HG03432 (cell line): ENCODE measurements around the gene FAM78B.

Experiments used
- ATAC-seq: cut with Tn5 transposase; IDR thresholded peaks from one replicate; pipeline ENCODE4 v1.9.1; 2021; ENCODE audit warnings: mild to moderate bottlenecking, moderate library complexity; ENCODE audit not compliant: unreplicated experiment

FAM78B gene

DNA sequence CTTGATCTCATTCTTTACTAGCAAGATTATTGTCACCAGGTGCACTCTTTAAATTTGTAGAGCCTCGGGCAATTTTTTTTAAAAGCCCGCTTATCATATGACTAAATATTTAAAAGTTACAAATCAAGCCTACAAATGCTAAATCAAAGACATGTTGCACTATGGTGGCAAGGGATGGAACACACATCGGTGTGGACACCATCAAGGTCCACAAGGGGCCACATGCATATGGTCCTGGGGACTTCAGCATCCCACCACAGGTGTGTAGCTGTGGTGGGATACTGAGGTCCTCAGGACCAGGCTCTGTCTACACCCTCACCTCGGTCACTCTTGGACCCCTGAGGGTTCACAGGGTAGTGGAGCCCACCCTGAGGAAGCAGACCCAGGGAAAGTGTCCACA is 45.8 kb downstream of the FAM78B start:
- ATAC-seq = no peak

DNA sequence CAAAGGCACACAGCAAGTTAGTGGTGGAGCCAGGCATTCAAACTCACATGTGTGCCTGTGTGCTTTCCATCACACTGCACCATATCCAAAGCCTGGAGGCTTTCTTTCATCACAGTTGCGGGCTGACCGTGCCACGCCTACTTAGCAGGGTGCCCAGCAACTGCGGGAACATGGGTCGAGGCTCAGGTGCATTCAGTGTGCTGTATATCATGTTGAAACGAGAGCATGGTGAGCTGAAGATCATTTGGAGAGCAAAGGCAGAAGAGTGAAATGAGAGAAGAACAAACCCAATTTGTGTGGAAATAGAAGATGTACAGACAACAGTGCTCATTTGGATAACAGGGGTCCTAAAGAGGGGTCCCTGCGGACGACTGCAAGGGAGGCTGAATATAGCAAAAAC is 46.5 kb downstream of the FAM78B start:
- ATAC-seq = no peak

DNA sequence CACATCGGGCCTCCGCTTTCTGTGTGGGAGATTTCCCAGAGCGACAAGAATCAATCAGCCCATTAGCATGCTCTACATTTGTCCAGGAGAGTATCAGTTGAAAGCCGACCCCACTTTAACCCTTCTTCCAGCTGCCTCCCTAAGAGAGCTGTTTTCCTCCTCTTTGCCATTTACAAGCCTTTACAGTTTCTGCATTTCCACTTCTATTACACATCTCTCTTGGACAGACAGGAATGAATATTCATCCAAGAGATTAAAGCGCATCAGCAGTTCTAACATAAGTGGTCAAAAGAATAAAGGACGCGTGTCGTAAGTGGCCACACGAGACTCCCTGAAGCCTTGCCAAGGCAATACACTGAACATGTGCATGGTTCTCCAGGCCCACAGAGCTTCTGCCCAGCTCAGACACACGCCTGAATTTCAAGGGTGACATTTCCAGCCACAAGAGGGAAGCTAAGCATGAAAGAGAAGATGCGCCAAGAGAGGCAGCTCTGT is 47.3 kb downstream of the FAM78B start:
- ATAC-seq = no peak

DNA sequence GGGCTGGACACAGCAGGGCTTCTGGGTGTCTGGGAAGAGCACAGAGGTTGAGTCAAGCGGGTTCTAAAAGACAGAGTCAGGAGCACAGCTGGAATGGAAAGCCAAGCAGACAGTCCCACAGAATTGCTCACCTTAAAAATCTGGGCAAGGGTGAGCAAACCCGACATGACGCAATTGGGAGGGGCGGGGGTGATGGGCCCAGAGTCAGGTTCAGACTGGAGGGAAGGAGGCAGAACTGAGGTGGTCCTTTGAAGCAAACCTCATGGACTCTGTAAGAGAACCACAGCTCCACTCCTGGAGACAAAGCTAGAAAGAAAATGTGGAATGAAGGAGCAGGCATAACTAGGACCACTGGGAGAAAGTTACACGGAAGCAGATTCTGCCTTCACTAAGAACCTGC is 49.0 kb downstream of the FAM78B start:
- ATAC-seq = no peak

DNA sequence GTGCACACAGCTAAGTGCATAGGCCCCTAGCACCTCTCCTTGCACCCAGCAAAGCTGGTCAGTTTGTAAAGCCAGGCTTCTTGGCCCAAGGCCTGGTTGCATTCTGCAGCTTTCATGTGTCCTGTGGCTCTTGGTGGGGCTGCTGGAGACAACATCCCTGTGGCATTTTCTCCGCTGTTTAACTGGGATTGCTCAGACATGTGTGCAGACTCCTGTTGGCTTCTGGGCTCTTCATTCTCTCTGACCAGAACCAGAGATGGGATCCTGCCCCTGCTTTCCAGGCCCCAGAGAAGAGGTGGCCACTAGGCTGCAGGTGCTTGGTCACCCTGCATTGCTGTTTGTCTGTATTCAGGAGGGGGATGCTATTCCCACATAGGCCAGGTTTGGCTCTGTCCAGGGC is 50.8 kb downstream of the FAM78B start:
- ATAC-seq = no peak

DNA sequence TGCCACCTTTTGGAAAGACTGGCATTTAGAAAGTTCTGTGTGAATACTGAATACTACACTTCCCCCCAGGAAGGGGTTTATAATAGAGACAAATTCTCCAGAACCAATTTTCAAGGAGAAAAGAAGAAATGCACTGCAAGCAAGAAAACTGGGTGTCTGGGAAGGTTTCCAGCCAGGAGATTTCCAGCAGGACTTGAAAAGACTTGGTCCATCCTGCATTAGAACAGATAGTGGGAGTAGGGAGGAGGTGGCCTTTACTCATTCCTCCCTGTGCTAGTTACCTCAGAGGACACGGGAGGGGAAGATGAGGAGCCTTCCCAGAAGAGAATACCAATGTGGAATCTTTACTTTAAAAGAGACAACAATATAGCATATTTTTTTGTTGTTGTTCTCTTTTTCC is 52.4 kb downstream of the FAM78B start:
- no peak for ATAC-seq

DNA sequence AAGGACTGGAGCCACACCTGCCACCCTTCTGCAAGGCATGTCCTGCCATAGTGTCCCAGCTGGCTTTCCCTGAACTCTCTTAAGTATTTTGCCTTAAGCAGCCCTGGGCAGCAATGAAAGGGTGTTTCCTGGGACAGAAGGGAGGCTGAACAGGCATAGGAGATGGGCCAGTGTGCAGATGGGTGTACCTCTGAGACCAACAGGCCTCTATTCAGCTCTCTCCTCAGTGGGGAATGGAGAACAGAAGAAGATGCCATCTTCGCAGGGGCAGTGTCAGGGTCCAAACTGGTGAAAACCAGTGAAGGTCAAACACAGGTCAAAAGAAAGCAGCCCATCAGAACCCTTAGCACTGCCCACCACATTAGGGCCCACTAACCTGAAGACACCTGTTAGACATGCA is 53.2 kb downstream of the FAM78B start:
- ATAC-seq = no peak

DNA sequence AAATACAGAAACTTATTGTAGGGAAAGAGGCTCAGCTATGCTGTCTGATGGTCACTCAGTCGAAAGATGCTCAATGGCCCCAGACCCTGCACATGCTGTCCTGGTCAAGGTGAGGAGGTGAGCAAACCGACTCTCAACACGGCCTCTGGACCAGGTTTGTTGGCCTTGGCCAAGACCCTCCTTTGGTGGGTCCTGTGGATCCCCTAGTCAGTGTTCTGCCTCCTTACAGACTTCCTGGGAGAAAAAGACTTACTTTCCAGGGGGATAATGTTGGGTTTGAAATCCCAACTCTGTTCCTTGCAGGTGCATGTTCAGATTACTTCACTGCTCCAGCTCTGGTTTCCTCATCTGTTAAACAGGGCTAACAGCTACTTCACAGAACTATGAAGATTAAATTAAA is 53.8 kb downstream of the FAM78B start:
- ATAC-seq = no peak

DNA sequence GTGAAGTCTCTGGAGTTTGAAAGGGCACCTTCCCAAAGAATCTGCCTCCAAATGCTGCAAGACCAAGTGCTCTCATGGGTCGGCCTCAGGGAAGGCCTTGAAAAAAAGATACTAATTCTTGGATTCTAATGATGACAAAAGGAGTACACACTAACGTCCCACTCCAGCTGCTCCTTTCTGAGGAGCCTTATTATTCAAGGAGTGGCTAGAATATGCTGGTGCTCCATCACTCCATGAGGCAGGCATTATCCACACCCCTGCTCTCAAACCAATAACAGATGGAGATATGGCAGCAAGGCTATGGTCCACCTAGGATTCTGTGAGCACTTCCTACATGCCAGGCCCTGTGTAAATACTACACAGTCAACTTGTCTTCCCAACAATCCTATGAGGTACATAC is 54.4 kb downstream of the FAM78B start:
- ATAC-seq = no peak

DNA sequence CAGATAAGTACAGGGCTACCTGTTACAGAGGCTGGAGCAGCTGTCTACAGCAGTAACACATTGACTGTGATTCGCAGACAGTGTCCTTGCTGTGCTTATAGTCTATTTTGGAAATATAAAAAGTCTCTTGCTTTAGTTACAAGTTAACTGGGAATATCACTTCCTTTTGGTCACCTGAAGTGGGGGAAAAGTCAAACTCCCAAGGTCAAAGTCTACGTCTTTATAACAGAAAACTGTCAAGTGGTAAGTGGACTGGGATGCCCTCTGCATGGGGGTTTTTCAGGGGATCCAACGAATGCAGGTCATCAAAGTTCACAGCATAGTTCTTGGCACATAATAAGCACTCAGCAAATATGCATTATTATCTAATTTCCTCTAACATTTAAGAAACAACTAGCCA is 55.4 kb downstream of the FAM78B start:
- ATAC-seq = no peak

DNA sequence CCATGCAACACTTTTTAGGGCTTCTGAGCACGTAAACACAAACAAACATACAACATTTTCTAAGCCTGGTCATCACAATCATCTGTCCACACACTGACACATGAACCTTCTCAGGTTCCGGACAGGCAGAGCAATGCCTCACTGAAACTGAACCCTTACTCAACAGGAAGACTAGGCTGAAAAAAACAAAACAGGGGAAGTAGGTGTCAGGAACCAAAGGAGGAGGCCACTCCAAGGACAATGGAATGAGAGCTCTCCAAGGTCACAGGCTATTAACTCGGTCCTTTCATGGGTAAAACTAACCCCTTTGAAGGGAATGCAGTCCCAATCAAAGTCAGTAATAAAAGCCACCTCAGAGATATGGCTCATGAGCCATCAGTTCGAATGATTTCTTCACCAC is 76.6 kb downstream of the FAM78B start:
- ATAC-seq = no peak

DNA sequence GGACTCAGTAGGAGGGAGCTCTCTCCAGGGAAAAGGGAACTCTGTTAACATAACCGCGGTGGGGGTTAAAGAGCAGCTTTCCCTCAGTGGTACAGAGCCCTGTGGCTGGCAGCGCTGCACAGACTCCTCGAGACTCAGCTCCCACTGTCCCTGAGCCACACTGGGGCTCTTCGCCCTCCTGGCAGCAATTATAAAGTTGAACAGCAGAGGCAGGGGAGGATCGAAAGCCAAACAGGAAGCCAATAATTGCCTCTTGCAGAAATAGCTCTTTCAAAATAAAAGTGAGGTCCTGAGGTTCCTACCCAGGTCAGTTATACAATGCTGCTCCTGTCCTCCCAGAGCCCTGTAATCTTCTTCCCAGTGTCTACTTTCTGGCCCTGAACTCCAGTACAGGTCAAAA is 77.0 kb downstream of the FAM78B start:
- peak; percentile 66 for ATAC-seq

DNA sequence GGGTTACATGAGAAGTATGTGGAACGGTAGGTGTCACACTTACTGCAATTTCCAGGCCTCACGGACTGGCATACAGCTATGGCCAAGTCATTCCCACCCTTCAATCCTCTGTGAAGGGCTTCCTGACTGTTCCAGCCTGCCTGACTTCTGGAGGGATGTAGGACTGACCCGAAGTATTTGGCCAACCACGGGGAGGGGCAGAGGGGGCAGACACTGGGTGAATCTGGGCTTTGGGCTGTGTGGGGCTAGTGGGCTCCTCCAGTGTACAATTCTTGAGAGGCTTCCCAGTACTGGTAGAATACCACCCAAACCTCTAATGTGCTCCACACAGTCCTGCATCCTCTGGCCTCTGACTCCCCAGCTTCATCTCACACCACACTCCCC is 78.2 kb downstream of the FAM78B start:
- ATAC-seq = no peak

DNA sequence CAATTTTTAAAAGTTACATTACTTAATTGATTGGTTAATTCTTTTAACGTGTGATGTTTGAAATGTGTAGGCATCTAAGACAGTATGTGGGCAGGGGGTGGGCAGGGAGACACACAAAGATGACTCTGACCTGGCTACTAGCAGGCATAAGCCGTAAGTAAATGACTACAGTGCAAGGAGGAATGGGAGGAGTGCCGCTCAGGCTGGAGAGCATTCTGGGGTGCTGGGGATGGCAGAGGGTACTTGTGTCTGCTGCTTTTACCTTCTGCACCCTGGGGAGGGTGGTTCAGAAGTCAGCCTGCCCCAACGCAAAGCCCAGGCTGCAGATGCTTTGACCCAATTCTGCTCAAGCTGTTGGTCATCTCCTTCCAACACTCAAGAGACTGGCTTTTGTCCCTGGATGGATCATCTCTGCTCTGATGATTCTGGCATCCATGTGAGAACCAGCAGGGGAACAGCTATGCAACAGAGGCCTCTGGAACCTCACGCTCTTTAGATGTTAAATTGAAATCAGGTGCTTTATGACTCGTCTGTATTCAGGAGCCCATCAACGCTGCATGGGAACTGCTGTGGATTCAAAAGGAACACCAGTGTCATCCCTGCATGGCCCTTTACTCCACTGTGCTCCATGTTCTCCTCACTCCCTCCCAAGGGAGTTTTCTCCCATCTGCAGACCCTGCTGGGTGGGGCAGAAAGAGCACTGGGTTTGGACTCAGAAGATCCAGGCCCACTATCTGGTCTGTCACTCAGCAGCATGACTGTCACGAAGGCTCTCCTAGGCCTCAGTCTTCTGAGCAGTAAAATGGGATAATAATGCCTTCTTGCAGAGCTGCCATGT is 78.8 kb downstream of the FAM78B start:
- no peak for ATAC-seq

DNA sequence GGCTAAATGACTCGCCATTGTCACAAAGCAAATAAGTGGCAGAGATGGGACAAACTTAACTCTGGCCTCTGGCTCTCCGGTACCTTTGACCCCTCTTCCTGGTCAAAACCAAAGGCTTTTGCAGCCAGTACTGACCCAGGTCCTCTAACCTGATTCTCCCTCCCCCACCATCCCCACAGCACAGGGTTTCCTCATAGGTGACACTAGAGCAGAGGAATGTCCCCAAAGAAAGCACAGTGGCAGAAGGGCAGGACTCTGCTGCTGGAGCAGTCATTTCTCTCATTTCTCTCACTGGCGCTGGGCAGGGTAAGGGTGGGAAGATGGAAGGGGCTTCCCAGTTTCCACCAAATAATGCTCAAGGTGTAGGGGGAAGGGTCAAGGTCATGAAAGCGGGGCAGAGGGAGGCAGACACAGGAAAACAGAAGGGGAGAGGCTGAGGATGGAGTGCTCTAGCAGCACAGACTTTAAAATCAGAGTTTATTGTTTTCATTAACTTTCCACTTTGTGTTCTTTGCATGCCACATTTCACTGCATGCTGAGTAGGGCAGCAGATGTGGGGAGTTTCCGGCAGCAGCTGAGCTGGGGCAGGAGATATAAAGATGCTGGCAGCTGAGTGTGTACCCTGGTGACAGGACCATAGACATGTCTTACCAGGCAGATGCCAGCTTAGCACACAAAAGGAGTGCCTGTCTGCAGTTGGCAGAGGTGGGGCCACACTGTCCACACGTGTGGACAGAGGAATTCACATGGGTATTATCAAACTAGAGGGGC is 80.5 kb downstream of the FAM78B start:
- ATAC-seq = peak; percentile 39

DNA sequence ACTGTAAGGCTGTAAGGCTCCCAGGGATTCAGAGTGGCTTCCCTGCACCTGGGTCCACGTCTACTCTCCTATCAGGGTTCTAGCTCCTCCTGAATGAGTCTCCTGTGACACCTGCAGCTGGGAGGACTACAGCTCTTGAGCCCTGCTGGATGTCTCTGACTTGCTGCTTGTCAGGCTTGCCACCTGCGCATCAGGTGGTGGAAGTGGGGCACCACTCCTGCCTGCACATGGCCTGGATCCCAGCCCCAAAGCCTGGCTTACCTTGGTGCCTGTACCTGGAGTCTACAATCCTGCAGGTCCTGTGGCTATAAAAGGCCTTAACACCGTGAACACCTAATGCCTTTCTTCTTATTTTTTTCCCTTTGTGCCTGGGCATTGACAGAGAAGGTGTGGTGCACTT is 82.2 kb downstream of the FAM78B start:
- ATAC-seq = no peak

DNA sequence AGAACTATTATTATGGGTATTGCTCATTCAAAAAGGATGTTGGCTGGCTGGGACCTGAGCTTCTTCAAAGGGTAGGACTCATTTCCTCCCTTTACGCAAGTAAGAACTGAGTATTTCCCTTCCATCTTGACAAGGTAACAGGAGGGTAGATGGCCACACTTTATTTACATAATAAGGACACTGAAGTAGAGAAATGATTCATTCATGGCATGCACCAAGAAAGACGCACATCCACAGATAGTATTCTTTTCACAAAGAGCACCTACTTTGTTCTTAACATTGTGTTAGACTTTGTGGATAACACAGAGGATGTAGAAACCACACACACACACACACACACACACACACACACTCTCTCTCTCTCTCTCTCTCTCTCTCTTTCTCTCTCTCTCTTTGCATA is 82.9 kb downstream of the FAM78B start:
- peak; percentile 81 for ATAC-seq

DNA sequence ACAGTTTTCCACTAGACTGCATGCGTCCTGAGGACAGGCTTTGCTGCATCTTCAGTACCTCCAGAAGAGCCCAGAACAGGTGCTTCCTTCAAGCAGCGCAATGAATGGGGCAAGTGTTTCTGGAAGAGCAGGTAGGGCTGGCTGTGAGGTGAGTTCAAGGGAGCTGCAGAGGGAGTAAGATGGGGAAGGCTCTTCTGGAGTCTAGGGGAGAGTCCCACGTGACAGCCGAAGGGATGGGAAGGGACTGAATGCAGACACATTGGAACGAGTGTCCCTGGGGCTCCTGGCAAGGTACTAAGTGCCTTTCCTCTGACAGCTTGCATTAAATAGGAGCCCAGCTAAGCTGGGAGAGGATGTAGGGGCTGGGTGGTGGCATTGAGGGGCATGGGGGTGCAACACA is 84.2 kb downstream of the FAM78B start:
- ATAC-seq = no peak

DNA sequence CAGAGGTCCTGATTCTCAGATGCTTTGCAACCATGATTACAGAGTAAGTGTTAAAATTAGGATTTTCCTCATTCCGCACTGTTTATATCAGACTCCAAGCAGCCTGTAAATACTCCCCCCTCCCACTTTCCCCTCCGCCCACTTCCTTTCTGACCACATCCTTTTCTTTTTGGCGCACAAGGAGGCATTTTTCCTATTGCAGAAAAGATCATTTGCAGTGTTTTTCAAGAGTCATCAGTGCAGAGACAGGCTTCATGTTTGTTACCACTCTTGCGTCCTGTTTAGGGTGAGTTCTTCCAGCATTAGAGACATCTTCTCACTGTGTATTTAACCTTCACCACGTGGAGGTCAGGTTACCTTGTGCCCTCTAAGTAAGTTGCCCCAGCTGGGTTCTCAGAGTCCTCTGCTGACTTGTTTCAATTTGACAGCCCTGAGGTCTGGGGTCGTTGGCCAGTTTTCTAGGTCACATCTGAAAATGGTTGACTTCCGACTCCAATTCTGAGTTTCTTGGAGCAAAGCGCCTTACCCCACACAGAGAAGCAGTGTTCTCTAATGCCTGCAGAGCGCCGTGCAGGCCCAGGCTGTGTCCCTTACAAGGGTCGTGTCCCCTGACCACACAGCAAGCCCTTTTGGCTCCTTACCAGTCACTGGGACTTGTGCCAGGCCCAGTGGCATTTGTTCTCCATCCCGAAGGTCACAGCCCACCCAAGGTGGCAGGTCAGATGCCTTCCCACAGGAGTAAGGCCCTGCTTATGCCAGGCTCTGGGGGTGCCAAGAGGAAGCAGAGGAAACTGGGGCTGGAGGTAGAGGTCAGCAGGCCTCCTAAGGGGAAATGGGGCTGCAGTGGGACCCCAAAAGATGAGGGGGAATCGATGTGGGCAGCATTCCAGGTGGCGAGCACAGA is 85.6 kb downstream of the FAM78B start:
- ATAC-seq = no peak

DNA sequence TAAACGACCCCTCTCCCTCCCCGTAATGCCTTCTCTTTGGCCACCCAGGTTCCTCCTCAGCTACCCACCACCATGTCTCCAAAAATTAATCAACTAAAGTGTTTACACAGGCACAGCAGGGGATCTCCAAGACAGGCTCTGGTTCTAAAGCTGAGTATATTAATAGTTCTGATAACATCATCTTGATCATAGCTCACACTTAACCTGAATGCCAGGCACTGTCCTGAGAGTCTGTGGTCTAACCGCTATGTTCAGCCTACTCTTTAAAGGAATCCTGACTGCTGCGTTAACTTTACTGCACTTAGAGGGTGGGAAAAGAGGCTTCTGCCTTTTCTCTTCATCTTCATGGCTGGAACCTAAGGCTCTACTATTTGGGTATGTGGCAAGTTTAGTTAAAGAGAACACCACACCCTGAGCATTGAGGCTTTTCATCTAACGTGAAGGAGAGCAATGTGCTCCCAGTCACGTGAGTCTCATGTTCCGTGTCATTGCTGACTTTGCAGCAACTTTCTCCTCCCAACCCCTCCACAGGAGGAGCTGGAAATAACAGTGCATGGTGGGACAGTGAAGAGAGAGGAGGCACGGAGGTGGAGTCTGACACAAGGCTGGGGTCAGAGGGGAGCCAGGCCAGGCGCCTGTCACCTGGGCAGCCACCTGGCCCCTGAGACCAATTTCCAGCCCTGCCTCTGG is 86.4 kb downstream of the FAM78B start:
- no peak for ATAC-seq

DNA sequence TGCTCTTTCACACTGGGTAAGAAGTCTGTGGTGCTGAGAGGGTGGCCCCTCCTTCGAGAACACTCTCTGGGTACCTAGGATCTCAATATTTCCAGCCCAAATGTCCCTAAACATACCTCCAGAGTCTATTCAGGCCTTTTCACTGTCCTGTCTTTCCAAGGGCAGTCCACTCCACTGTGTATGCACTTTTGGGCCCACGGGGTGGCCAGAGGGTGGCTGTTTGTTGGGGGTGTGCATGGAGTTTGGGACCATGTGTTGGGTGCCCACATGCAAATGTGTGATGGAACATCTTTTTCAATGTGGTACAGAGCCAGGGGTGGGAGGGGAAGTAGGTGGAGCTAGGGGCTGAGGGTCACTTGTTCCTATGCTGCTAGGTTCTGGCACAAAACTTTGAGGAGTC is 87.5 kb downstream of the FAM78B start:
- no peak for ATAC-seq
